ENCODE data around the gene INO80. TPM values are rescaled to one million over a fixed set of nuclear protein-coding genes. Genes with fewer than 3 reads are reported as not detected.

Gene INO80
- total RNA-seq, 2 donors from 2014 or later = 14.8 to 17.5 TPM

- peaks cover 46% of the 10 kb centered on the region for H3K36me3 ChIP-seq (ENCODE audit: control insufficient read depth, insufficient read depth, low read length)
- TF ChIP-seq, protein P1, sequence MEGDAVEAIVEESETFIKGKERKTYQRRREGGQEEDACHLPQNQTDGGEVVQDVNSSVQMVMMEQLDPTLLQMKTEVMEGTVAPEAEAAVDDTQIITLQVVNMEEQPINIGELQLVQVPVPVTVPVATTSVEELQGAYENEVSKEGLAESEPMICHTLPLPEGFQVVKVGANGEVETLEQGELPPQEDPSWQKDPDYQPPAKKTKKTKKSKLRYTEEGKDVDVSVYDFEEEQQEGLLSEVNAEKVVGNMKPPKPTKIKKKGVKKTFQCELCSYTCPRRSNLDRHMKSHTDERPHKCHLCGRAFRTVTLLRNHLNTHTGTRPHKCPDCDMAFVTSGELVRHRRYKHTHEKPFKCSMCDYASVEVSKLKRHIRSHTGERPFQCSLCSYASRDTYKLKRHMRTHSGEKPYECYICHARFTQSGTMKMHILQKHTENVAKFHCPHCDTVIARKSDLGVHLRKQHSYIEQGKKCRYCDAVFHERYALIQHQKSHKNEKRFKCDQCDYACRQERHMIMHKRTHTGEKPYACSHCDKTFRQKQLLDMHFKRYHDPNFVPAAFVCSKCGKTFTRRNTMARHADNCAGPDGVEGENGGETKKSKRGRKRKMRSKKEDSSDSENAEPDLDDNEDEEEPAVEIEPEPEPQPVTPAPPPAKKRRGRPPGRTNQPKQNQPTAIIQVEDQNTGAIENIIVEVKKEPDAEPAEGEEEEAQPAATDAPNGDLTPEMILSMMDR (conservative IDR thresholded peaks at IDR 0.05) = no peak
- WGBS, 2 experiments (ENCODE audit: insufficient coverage in 1 of 2, insufficient read length in 1 of 2) = 86% methylated on average over 1 of the region's 1 CpG; no CpG with 5 or more reads in 1 of the 2 experiments
- Mint-ChIP-seq H3K4me1 (peaks cover 4% of the 10 kb centered on the region), H3K27ac (no peak overlapping the region), H3K4me3 (no peak overlapping the region), H3K27me3 (ENCODE audit: insufficient read depth) (no peaks in the 10 kb centered on the region), H3K36me3 (ENCODE audit: low read depth) (peaks cover 35% of the 10 kb centered on the region), H3K9me3 (no peaks in the 10 kb centered on the region)
- no peaks in the 10 kb centered on the region for H3K4me1 ChIP-seq (ENCODE audit: control insufficient read depth, insufficient read depth, low read length)
- H3K27me3 ChIP-seq (ENCODE audit: control insufficient read depth, insufficient read depth, low read length, poor library complexity, severe bottlenecking) = no peaks in the 10 kb centered on the region
- no peak for DNase-seq
- no peak overlapping the region for H3K27ac ChIP-seq (ENCODE audit: low read depth, low read length)
- H3K4me3 ChIP-seq (ENCODE audit: low read length) = no peak overlapping the region
- H3K9me3 ChIP-seq (ENCODE audit: control insufficient read depth, low read length) = no peaks in the 10 kb centered on the region
- no peak overlapping the region for H3K9ac ChIP-seq (ENCODE audit: extremely low read depth, low read length, poor library complexity, severe bottlenecking)
Observed at GRCh38 chr15:41028853-41029252, 87.2 kb downstream of the INO80 start.

- Histone ChIP-seq H3K9ac (ENCODE audit: extremely low read depth, low read length, poor library complexity, severe bottlenecking) (no peak overlapping the region), H3K4me3 (ENCODE audit: low read length) (no peak overlapping the region), H3K9me3 (ENCODE audit: control insufficient read depth, low read length) (no peaks in the 10 kb centered on the region), H3K36me3 (ENCODE audit: control insufficient read depth, insufficient read depth, low read length) (peaks cover 62% of the 10 kb centered on the region), H3K27ac (ENCODE audit: low read depth, low read length) (no peak overlapping the region), H3K27me3 (ENCODE audit: control insufficient read depth, insufficient read depth, low read length, poor library complexity, severe bottlenecking) (no peaks in the 10 kb centered on the region), H3K4me1 (ENCODE audit: control insufficient read depth, insufficient read depth, low read length) (no peaks in the 10 kb centered on the region)
- Mint-ChIP-seq H3K9me3 (no peaks in the 10 kb centered on the region), H3K27ac (no peak overlapping the region), H3K4me3 (no peak overlapping the region), H3K36me3 (ENCODE audit: low read depth) (peaks cover 36% of the 10 kb centered on the region), H3K27me3 (ENCODE audit: insufficient read depth) (no peaks in the 10 kb centered on the region), H3K4me1 (peaks cover 4% of the 10 kb centered on the region)
- TF ChIP-seq, protein P1 (conservative IDR thresholded peaks at IDR 0.05) = no peak
- no peak for DNase-seq
- WGBS, 2 experiments (ENCODE audit: insufficient coverage in 1 of 2, insufficient read length in 1 of 2) = 96 to 100% methylated on average over 1 to 4 of the region's 4 CpGs
Observed at GRCh38 chr15:41025393-41025792, 90.7 kb downstream of the INO80 start.

GRCh38 chr15:41024885-41025284, 91.2 kb downstream of the INO80 start:
- Histone ChIP-seq H3K27ac (ENCODE audit: low read depth, low read length) (no peak overlapping the region), H3K36me3 (ENCODE audit: control insufficient read depth, insufficient read depth, low read length) (peaks cover 66% of the 10 kb centered on the region), H3K4me3 (ENCODE audit: low read length) (no peak overlapping the region), H3K27me3 (ENCODE audit: control insufficient read depth, insufficient read depth, low read length, poor library complexity, severe bottlenecking) (no peaks in the 10 kb centered on the region), H3K4me1 (ENCODE audit: control insufficient read depth, insufficient read depth, low read length) (no peaks in the 10 kb centered on the region), H3K9me3 (ENCODE audit: control insufficient read depth, low read length) (no peaks in the 10 kb centered on the region), H3K9ac (ENCODE audit: extremely low read depth, low read length, poor library complexity, severe bottlenecking) (no peak overlapping the region)
- no peak overlapping the region for H3K4me3 Mint-ChIP-seq
- H3K27me3 Mint-ChIP-seq (ENCODE audit: insufficient read depth) = no peaks in the 10 kb centered on the region
- DNase-seq = no peak
- H3K4me1 Mint-ChIP-seq = peaks cover 4% of the 10 kb centered on the region
- peaks cover 40% of the 10 kb centered on the region for H3K36me3 Mint-ChIP-seq (ENCODE audit: low read depth)
- 67 to 96% methylated on average over 1 to 2 of the region's 2 CpGs for WGBS, 2 experiments (ENCODE audit: insufficient coverage in 1 of 2, insufficient read length in 1 of 2)
- H3K9me3 Mint-ChIP-seq = no peaks in the 10 kb centered on the region
- TF ChIP-seq, protein P1 (conservative IDR thresholded peaks at IDR 0.05) = no peak
- H3K27ac Mint-ChIP-seq = no peak overlapping the region
